HEK293T (cell line): ENCODE data around the gene CHRNB4.

ENCODE experiments used
- ELF4 ChIP-seq: fragments of 450-650 bp; IDR thresholded peaks from 2 replicates; pipeline ENCODE4 v1.6.1; 2017; ENCODE audit warnings: antibody characterized with exemption
- SP1 ChIP-seq: fragments of 450-650 bp; IDR thresholded peaks from 2 replicates; pipeline ENCODE4 v1.6.1; 2017

- TF ChIP-seq ELF4, result no peak
- TF ChIP-seq SP1, result no peak
These were observed 27.0 kb downstream of the CHRNB4 start for GRCh38 chr15:78614021-78614420.
